Measurements from ENCODE around the gene PIGZ.

Gene PIGZ

DNA sequence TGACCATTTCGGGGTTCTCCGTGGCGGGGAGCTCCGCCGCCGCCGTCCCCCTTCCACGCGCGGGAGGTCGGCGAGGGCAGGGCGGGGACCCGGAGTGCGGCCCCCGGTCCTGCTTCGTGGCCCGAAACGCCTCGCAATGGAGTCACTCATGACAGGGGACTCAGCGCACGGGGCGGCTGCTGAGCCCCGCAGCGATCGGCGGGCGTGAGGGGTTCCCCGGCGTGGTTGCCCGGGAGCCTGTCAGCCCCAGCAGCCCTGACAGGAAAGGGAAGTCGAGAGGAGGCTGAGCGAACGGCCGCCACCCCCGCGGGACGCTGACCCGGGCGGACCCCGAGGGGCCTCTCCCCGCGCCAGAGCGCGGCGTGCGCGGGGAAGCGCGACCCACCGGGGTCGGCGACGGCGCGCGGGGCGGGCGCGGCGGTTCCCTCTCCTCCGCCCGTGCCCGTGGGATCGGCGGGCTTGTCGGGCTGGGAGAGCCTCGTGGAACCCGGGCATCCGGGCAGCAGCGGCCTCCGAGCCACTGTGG, 564 bp upstream of the PIGZ start:
- no peak for DNase-seq (ENCODE audit: low read depth)
- H3K4me3 ChIP-seq (replicated peaks; ENCODE audit: low read depth, low read length) = peak overlapping the region; percentile 60
- TF ChIP-seq, protein P1, sequence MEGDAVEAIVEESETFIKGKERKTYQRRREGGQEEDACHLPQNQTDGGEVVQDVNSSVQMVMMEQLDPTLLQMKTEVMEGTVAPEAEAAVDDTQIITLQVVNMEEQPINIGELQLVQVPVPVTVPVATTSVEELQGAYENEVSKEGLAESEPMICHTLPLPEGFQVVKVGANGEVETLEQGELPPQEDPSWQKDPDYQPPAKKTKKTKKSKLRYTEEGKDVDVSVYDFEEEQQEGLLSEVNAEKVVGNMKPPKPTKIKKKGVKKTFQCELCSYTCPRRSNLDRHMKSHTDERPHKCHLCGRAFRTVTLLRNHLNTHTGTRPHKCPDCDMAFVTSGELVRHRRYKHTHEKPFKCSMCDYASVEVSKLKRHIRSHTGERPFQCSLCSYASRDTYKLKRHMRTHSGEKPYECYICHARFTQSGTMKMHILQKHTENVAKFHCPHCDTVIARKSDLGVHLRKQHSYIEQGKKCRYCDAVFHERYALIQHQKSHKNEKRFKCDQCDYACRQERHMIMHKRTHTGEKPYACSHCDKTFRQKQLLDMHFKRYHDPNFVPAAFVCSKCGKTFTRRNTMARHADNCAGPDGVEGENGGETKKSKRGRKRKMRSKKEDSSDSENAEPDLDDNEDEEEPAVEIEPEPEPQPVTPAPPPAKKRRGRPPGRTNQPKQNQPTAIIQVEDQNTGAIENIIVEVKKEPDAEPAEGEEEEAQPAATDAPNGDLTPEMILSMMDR (IDR thresholded peaks at IDR 0.05; ENCODE audit: low read length, missing control alignments) = no peak

DNA sequence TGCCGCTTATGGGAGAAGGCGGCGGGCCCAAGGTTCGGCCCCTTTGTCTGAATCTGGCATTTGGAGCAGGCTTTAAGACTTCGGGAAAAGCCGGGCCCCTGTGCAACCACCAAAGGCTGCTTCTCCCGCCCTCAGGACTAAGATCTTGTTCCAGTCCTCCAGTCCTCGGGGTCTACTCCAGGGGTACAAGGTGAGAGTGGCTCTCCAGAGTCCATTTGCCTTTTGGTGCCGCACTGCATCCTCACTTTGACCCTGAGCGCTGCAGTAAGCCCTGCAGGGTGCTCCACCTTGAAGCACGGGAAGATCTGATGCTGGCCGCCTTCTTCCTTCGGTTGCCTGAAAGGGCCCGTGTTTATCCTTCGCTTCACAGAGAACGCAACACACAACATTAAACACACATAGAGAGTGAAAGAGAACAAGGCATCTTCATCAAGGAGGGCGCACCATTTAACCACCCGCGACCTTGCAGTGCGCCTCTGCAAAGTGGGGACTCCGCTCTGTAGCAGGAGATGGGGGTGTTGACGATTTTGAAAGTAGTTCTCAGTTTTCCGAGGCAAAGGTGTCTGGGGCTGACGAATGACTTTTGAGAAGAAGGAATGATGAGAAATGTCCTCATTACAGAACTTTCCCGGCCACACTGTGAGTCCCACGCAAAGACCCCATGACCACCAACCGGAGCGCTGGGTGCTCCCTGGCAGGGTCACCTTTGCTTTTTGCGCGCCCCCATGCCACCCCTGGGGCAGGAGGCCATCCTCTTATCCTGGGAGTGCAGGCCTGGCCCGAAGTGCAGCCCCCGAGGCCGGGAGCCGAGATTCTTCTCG, 1.0 kb downstream of the PIGZ start:
- TF ChIP-seq, protein P1 (IDR thresholded peaks at IDR 0.05; ENCODE audit: low read length, missing control alignments) = no peak
- peak overlapping the region; percentile 60 for H3K4me3 ChIP-seq (replicated peaks; ENCODE audit: low read depth, low read length)
- no peak for DNase-seq (ENCODE audit: low read depth)

DNA sequence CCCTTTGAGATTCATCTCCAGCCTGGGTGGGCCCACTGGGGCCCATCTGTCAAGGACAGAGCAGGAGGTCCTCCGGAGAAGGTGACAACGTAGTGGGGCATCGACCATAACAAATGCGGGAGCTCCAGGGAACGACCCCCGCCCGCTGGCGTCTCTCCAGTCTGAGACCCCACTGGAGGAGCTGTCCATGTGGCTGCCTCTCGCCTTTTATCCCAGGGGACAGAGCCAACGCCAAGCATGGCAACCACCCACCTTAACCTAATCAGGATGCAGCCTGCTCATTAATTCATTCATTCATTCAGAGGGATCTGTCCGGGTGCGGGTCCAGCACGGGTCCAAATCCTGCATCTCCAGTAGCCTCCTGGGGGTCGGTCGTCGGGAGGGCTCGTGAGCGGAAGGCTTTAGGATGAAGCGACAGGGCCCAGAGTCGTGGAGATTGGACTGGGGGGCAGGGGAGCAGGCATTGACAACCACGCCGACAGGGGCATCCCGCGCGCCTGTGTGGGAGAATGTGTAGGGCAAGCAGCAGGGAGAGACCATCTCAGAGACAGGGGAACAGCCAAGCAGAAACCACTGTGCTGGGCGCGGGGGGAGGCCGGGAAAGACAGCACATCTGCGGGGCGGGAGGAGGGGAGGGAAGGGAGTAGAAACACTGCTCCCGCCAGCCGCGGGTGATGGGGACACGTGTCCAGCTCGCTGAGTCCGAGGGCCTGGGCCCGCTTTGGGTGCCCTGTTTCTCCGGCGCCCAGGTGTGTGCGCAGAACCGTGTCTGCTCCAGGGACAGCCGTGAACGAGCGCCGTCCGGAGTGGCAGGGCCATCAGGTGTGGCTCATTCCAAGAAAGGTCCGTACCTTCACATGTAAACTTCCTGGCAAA, 1.9 kb downstream of the PIGZ start:
- no peak overlapping the region for H3K4me3 ChIP-seq (replicated peaks; ENCODE audit: low read depth, low read length)

DNA sequence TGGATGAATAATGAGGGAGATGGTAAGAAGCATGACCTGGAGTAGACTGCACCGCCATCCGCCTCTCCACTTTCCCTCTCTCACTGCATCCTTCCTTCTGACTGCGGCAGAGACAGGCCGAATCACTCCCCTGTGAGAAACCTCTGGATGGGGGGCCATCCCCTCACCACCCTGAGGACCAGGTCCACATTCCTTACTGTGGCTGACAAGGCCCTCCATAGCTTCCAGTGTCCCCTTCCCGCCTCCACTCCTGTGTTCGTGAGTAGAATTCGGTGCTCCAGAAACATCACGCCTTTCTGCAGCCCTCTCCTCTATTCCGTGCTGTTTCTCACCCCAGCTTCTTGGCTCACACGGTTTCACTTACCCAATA, 2.8 kb downstream of the PIGZ start:
- no peak overlapping the region for H3K4me3 ChIP-seq (replicated peaks; ENCODE audit: low read depth, low read length)
- no peak for DNase-seq (ENCODE audit: low read depth)
- TF ChIP-seq, protein P1 (IDR thresholded peaks at IDR 0.05; ENCODE audit: low read length, missing control alignments) = no peak

More for the DNA sequence above, 1.9 kb downstream of the PIGZ start:
- no peak for DNase-seq (ENCODE audit: low read depth)
- TF ChIP-seq, protein P1 (IDR thresholded peaks at IDR 0.05; ENCODE audit: low read length, missing control alignments) = no peak

DNA sequence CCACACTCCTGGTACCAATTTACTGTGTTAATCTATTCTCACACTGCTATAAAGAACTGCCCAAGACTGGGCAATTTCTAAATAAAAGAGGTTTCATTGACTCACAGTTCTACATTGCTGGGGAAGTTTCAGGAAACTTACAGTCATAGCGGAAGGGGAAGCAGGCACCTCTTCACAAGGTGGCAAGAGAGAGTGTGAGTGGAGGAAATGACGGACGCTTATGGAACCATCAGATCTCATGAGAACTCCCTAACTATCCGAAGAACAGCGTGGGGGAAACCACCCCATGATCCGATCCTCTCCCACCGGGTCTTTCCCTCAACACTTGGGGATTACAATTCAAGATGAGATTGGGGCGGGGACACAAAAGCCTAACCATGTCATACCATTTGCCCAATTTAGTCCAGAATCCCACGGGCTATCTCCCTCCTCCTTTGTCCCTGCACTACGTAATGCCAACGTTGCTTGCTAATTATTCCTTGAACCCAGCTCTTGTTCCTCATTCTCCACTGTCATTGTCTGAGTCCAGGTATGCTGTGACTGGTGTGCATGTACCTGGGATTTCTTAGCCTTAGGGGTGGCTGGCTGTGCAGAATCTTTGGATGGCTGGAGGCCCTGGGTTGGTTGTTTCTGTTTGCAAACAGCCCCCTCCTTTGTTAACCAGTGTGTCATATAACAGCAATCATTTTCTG, 3.4 kb downstream of the PIGZ start:
- no peak overlapping the region for H3K4me3 ChIP-seq (replicated peaks; ENCODE audit: low read depth, low read length)
- TF ChIP-seq, protein P1 (IDR thresholded peaks at IDR 0.05; ENCODE audit: low read length, missing control alignments) = no peak
- DNase-seq (ENCODE audit: low read depth) = no peak

DNA sequence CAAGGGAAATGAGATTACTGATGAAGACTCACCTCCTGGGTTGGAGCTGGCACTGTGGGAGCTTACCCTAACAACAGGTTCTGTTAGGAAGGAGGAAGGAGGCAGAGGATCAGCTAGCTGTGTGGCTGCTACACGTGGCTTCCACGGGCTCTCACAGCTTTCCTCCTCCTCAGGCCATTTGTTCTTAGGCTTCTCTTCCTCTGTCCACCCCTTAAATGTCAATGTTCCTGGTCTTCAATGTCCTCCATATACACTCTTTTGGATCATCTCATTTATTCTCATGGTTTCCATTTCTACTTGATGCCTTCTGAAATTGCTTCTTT, 5.0 kb downstream of the PIGZ start:
- TF ChIP-seq, protein P1 (IDR thresholded peaks at IDR 0.05; ENCODE audit: low read length, missing control alignments) = no peak
- no peak overlapping the region for H3K4me3 ChIP-seq (replicated peaks; ENCODE audit: low read depth, low read length)
- no peak for DNase-seq (ENCODE audit: low read depth)
